Breast epithelium (tissue), 3 donors: ENCODE measurements around the gene VSIG2.

Experiments used
- POLR2A ChIP-seq: fragments of 450-650 bp; IDR thresholded peaks from one replicate; pipeline ENCODE4 v1.6.1; 2016; ENCODE audit warnings: antibody characterized with exemption, mild to moderate bottlenecking, moderate library complexity
- POLR2AphosphoS5 ChIP-seq, 3 donors: sonication (generic); formaldehyde crosslinking; IDR thresholded peaks; one replicate each; pipeline ENCODE4 v1.6.1; 2017; ENCODE audit warnings: antibody characterized with exemption in 3 of 3
- TF ChIP-seq, protein P1 (sequence below), 3 donors: fragments of 450-650 bp; IDR thresholded peaks; one replicate each; pipeline ENCODE4 v1.5.1; 2016 to 2017; ENCODE audit warnings: antibody characterized with exemption in 3 of 3, mild to moderate bottlenecking in 3 of 3, moderate library complexity in 3 of 3

DNA sequence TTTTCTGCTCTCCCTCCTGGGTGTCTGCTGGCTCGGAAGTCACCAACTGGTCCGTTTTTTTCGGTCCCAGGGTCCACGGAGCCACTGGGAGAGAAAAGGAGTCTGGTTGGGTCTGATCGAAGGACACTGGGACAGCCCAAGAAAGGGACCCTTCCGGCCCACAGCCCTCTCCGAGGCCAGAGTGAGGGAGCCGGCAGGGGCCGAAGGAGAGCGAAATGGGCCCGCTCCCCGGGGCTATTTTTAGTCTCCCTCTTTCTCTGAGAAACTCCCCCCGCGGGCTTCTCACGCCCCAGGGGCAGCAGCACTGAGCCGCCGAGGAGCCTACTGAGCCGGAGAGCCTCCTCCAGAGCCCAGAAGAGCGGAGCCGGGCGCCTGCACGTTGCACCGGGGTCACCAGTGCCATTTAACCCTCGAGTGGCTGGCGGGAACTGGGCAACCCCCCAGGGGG lies 8.2 kb upstream of the VSIG2 start:
- no peak for TF ChIP-seq POLR2AphosphoS5 (IDR thresholded peaks at IDR 0.05)
- no peak for TF ChIP-seq POLR2A
- TF ChIP-seq, protein P1, sequence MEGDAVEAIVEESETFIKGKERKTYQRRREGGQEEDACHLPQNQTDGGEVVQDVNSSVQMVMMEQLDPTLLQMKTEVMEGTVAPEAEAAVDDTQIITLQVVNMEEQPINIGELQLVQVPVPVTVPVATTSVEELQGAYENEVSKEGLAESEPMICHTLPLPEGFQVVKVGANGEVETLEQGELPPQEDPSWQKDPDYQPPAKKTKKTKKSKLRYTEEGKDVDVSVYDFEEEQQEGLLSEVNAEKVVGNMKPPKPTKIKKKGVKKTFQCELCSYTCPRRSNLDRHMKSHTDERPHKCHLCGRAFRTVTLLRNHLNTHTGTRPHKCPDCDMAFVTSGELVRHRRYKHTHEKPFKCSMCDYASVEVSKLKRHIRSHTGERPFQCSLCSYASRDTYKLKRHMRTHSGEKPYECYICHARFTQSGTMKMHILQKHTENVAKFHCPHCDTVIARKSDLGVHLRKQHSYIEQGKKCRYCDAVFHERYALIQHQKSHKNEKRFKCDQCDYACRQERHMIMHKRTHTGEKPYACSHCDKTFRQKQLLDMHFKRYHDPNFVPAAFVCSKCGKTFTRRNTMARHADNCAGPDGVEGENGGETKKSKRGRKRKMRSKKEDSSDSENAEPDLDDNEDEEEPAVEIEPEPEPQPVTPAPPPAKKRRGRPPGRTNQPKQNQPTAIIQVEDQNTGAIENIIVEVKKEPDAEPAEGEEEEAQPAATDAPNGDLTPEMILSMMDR (IDR thresholded peaks at IDR 0.05): no peak
